Gastroesophageal sphincter (tissue), 3 donors: ENCODE data around the gene HEPHL1.

ENCODE experiments used
- CTCF ChIP-seq, 4 experiments: fragments of 200-600 bp in 2 of 4; fragments of 450-650 bp in 2 of 4; sonication (generic) in 1 of 4; IDR thresholded peaks; one replicate each; pipeline ENCODE4 v1.5.1; 2017 to 2019; ENCODE audit warnings: antibody characterized with exemption in 4 of 4, mild to moderate bottlenecking in 2 of 4, moderate library complexity in 2 of 4
- POLR2A ChIP-seq, 2 donors: fragments of 450-650 bp; IDR thresholded peaks; one replicate each; pipeline ENCODE4 v1.6.1; 2017; ENCODE audit warnings: antibody characterized with exemption in 2 of 2, mild to moderate bottlenecking in 2 of 2, moderate library complexity in 1 of 2

- TF ChIP-seq CTCF (IDR thresholded peaks at IDR 0.05) (no peak), POLR2A (IDR thresholded peaks at IDR 0.05) (no peak)
Observed at GRCh38 chr11:94020777-94021481, at the start of gene HEPHL1.
